Heart left ventricle (tissue), 13 donors: ENCODE data around the gene PTPRD.

Experiments
- POLR2A ChIP-seq, 2 donors: fragments of 450-650 bp; IDR thresholded peaks; one replicate each; pipeline ENCODE4 v1.6.1; 2017; ENCODE audit warnings: antibody characterized with exemption in 2 of 2, mild to moderate bottlenecking in 2 of 2, moderate library complexity in 2 of 2
- TF ChIP-seq, protein P1 (sequence below), 12 donors: fragments of 200-600 bp; sonication (generic) in 4 of 12; IDR thresholded peaks; one replicate each; pipeline versions ENCODE4 v1.5.0 to v1.8.0; 2018 to 2022; ENCODE audit warnings: antibody characterized with exemption in 12 of 12, mild to moderate bottlenecking in 5 of 12
- donor health status: ischemic (EF 13 %, LVEDD 7.1; RV severe dilation, severe dysfunction).
- donor health status: DM: no; HTN: yes; CAD: no.
- donor health status: DM: no; HTN: no; CAD: no.
- donor health status: ischemic (EF 25% LVEDD 6.9; RV normal size, moderate dysfunction).
- donor health status: ischemic (EF 25% LVEDD 5.7; RV mildly dilated, moderate dysfunction).
- donor health status: ischemic (EF 35%, LVEDD 5.7; RV mildly dilated, moderate dysfunction).
- donor health status: nonischemic (EF 11% LVEDD 7.7; RV severe dilation, severe dysfunction).
- donor health status: DM: yes; HTN: yes; CAD: no.
- donor health status: PGD.
- donor health status: ischemic (EF 29% LVEDD 5.4; RV normal size, mild dysfunction).
- donor health status: nonischemic (EF 23%, LVEDD 6.1; RV moderate dilation, normal function).

DNA sequence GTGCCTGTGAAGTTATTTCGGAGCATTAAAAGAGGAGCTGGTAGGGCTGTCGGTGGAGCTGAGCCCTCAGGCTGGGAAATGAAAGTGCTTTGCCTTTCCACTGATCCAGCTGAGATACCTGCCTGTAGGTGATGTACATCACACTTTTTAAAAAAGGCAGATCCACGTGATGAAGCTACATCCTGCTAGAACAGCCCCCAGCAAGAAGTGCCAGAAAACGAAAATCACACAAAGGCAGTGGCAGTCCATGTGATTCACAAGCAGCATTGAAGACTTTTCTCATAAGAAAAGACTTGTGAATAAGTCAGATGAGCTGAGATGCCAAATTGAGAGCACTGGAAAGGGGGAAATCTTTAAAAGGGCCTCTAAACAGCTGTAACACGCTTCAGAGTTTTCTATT is 765.1 kb downstream of the PTPRD start:
- TF ChIP-seq, protein P1, sequence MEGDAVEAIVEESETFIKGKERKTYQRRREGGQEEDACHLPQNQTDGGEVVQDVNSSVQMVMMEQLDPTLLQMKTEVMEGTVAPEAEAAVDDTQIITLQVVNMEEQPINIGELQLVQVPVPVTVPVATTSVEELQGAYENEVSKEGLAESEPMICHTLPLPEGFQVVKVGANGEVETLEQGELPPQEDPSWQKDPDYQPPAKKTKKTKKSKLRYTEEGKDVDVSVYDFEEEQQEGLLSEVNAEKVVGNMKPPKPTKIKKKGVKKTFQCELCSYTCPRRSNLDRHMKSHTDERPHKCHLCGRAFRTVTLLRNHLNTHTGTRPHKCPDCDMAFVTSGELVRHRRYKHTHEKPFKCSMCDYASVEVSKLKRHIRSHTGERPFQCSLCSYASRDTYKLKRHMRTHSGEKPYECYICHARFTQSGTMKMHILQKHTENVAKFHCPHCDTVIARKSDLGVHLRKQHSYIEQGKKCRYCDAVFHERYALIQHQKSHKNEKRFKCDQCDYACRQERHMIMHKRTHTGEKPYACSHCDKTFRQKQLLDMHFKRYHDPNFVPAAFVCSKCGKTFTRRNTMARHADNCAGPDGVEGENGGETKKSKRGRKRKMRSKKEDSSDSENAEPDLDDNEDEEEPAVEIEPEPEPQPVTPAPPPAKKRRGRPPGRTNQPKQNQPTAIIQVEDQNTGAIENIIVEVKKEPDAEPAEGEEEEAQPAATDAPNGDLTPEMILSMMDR (IDR thresholded peaks at IDR 0.05), result no peak
- TF ChIP-seq POLR2A (IDR thresholded peaks at IDR 0.05), result no peak
